ENCODE measurements around the gene ADAM8.

DNA sequence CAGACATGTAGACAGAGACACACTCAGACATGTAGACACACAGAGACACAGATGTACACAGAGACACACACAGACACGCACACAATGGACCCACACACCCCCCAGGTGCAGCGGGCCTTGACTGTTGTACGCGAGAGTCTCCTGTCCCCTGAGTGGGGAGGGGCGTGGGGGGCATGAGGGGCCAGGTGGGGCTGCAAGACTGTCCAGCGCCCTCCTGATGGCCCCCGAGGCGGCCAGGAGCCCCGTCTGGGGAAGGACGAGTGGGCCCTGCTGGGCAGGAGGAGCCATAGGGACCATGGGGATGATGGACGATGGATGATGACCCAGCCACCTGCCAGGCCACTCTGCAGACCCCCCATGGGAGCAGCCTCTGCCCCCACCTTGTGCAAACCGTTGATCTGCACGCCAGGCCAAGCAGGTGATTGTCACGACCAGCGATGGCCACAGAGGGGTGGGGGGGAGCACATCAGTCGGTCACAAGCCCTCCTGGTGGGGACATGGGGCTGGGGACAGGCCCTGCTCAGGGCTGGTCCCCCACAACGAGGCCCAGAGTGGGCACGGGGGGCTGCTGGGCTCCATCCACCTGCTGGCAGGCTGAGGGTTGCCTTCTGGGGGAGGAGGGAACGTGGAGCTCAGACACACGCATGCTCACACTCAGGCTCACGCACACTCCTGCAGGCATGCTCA is 27.4 kb downstream of the ADAM8 start:
- TF ChIP-seq POLR2A (IDR thresholded peaks at IDR 0.05; ENCODE audit: low read depth, low read length), result no peak
- TF ChIP-seq POLR2AphosphoS5 (IDR thresholded peaks at IDR 0.05; ENCODE audit: low read depth, low read length), result no peak
- no peak for TF ChIP-seq TAF1 (IDR thresholded peaks at IDR 0.05; ENCODE audit: low read depth, low read length)
- no peak for TF ChIP-seq SPI1 (IDR thresholded peaks at IDR 0.05; ENCODE audit: low read depth, low read length)
- no peak for TF ChIP-seq PAX5 (IDR thresholded peaks at IDR 0.05; ENCODE audit: insufficient read depth, low read length, severe bottlenecking)
- TF ChIP-seq POU2F2 (IDR thresholded peaks at IDR 0.05; ENCODE audit: low read depth, low read length), result no peak
